HG02973 (cell line): Measurements from ENCODE around the gene SLC30A5.

Experiments used
- ATAC-seq: cut with Tn5 transposase; IDR thresholded peaks from one replicate; pipeline ENCODE4 v1.9.1; 2021; ENCODE audit warnings: moderate library complexity; ENCODE audit not compliant: unreplicated experiment

Gene SLC30A5

DNA sequence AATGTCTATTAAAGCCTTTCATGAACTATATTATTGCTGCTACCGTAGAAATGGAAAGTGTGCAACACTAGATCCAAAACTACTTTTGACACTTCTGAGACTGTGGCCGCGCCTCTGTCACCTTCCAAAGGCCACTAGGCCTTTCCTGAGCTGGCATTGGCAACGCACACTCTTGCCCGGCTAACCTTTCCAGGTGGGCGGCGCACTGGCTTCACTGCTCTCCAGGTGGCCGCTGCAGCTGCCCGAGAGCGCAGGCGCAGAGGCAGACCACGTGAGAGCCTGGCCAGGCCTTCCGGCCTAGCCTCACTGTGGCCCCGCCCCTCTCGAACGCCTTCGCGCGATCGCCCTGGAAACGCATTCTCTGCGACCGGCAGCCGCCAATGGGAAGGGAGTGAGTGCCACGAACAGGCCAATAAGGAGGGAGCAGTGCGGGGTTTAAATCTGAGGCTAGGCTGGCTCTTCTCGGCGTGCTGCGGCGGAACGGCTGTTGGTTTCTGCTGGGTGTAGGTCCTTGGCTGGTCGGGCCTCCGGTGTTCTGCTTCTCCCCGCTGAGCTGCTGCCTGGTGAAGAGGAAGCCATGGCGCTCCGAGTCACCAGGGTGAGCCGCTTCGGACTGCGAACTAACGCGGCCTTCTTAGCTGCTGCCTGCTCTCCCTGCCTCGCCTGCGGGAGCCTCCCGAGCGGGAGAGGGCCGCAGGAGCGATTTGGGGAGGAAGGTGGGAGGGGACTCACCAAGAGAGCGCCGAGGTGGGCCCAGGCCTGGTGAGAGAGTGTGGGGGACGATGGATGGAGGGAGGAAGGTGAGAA is 73.1 kb downstream of the SLC30A5 start, which contains the start of gene CCNB1:
CCNB1 (plus strand) TSS at position 465 of the 807 bp plus-strand sequence; CDS start at position 578, 113 bp downstream.
- ATAC-seq: peak; percentile 99

DNA sequence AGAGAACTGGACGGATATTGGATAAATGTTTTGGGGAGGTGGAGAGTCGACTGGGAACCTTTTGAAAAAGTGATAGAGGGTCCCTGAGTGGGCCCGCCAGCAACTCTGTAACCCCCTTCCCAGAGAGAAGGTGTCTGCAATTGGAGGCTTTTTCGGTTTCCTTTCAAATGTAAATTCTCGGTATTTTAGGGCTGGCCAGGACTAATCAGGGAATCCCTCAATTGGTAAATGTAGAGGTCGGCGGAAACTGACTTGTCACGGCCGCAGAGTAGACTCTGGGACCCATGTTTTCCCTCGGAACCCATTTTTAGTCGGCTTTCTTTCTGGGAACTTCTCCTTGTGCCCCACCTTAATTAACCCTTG is 73.7 kb downstream of the SLC30A5 start:
- ATAC-seq: no peak

DNA sequence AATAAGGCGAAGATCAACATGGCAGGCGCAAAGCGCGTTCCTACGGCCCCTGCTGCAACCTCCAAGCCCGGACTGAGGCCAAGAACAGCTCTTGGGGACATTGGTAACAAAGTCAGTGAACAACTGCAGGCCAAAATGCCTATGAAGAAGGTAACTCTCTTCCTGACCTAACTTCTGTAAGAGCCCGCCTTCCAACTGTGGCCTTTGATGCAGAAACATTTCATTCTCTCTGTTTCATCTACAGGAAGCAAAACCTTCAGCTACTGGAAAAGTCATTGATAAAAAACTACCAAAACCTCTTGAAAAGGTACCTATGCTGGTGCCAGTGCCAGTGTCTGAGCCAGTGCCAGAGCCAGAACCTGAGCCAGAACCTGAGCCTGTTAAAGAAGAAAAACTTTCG is 74.1 kb downstream of the SLC30A5 start:
- ATAC-seq: no peak

DNA sequence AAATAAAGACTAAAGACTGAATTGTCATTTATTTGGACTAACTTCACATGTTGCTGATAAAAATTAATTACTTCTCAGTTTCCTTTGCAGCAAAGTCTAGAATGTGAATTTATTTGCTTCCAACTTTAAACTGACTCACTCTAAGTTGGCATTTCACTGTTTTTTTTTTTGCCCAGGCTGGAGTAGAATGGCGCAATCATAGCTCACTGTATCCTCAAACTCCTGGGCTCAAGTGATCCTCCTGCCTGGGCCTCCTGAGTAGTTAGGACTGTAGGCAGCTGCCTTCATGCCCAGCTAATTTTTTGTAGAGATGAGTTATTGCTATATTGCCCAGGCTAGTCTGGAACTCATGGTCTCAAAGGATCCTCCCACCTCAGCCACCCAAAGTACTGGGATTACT is 76.7 kb downstream of the SLC30A5 start:
- ATAC-seq: no peak

DNA sequence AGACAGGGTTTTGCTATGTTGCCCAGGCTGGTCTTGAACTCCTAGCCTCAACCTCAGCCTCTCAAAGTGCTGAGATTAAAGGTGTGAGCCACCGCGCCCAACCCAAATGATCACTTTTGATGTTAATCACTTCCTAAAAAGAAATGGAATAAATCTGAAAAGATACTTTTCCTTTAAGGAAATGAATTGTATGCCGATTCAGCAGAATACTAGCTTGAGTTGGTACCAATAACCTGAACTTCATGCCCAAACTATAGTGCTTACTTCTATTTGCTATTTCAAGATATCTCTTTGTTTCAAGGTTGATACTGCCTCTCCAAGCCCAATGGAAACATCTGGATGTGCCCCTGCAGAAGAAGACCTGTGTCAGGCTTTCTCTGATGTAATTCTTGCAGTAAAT is 77.2 kb downstream of the SLC30A5 start:
- no peak for ATAC-seq
